Tibial nerve (tissue), 4 donors: ENCODE data around the gene FGB.

ENCODE experiments used
- CTCF ChIP-seq, 5 experiments: fragments of 200-600 bp in 3 of 5; fragments of 450-650 bp in 2 of 5; sonication (generic) in 3 of 5; IDR thresholded peaks; one replicate each; pipeline ENCODE4 v1.5.1; 2016 to 2019; ENCODE audit warnings: antibody characterized with exemption in 5 of 5, mild to moderate bottlenecking in 3 of 5, moderate library complexity in 2 of 5
- EP300 ChIP-seq, 2 donors: sonication (generic); formaldehyde crosslinking; IDR thresholded peaks; one replicate each; pipeline ENCODE4 v1.6.1; 2017; ENCODE audit warnings: antibody characterized with exemption in 2 of 2, mild to moderate bottlenecking in 1 of 2
- POLR2A ChIP-seq, 2 donors: fragments of 450-650 bp; IDR thresholded peaks; one replicate each; pipeline ENCODE4 v1.6.1; 2017; ENCODE audit warnings: antibody characterized with exemption in 2 of 2, mild to moderate bottlenecking in 2 of 2, moderate library complexity in 2 of 2

- TF ChIP-seq CTCF (IDR thresholded peaks at IDR 0.05) (no peak), POLR2A (IDR thresholded peaks at IDR 0.05) (no peak), EP300 (IDR thresholded peaks at IDR 0.05) (no peak)
Measured at GRCh38 chr4:154577324-154577723, 14.5 kb downstream of the FGB start.
